H9 (cell line): ENCODE measurements around the gene PPIF. TPM values are rescaled to one million over a fixed set of nuclear protein-coding genes. Genes with fewer than 3 reads are reported as not detected.

Experiments
- DNase-seq: peaks from one replicate; pipeline ENCODE4 v3.0.0-alpha.2; 2017
- H2AFZ ChIP-seq: one replicate; pipeline ENCODE4 v1.6.1; 2013; ENCODE audit warnings: mild to moderate bottlenecking, low read length, control low read depth, moderate library complexity
- H2AK5ac ChIP-seq: 2 replicates; pipeline ENCODE4 v1.6.1; 2013; ENCODE audit warnings: low read length, control low read depth, mixed read lengths; ENCODE audit not compliant: insufficient read length
- H2BK120ac ChIP-seq: one replicate; pipeline ENCODE4 v1.6.1; 2013; ENCODE audit warnings: low read depth, mild to moderate bottlenecking, low read length, control low read depth, inconsistent platforms; ENCODE audit not compliant: poor library complexity, severe bottlenecking
- H2BK12ac ChIP-seq: 2 replicates; pipeline ENCODE4 v1.6.1; 2013; ENCODE audit warnings: low read length, control low read depth, mixed read lengths, low read depth; ENCODE audit not compliant: insufficient read length
- H2BK15ac ChIP-seq: 2 replicates; pipeline ENCODE4 v1.6.1; 2013; ENCODE audit warnings: low read depth, low read length, control low read depth
- H2BK20ac ChIP-seq: one replicate; pipeline ENCODE4 v1.6.1; 2013; ENCODE audit warnings: low read depth, mild to moderate bottlenecking, low read length, control low read depth, inconsistent platforms; ENCODE audit not compliant: poor library complexity, severe bottlenecking
- H2BK5ac ChIP-seq: 2 replicates; pipeline ENCODE4 v1.6.1; 2013; ENCODE audit warnings: low read length, control low read depth, mixed read lengths; ENCODE audit not compliant: insufficient read length
- H3K14ac ChIP-seq: 2 replicates; pipeline ENCODE4 v1.6.1; 2013; ENCODE audit warnings: low read length, control low read depth; ENCODE audit not compliant: insufficient read depth
- H3K18ac ChIP-seq: 2 replicates; pipeline ENCODE4 v1.6.1; 2013; ENCODE audit warnings: low read depth, mild to moderate bottlenecking, mixed read lengths, low read length, control low read depth; ENCODE audit not compliant: insufficient read length
- H3K23ac ChIP-seq: 2 replicates; pipeline ENCODE4 v1.6.1; 2013; ENCODE audit warnings: low read length, control low read depth, mixed read lengths, low read depth; ENCODE audit not compliant: insufficient read length
- H3K23me2 ChIP-seq: 2 replicates; pipeline ENCODE4 v1.6.1; 2013; ENCODE audit warnings: low read depth, mild to moderate bottlenecking, mixed read lengths, low read length, control low read depth; ENCODE audit not compliant: insufficient read length, poor library complexity, severe bottlenecking
- H3K27ac ChIP-seq: 2 replicates; pipeline ENCODE4 v1.5.1; 2013; ENCODE audit warnings: low read length, control low read depth, mixed read lengths, low read depth; ENCODE audit not compliant: insufficient read length
- H3K27me3 ChIP-seq: 2 replicates; pipeline ENCODE4 v1.6.1; 2013; ENCODE audit warnings: low read length, control low read depth, inconsistent platforms; ENCODE audit not compliant: insufficient read depth
- H3K4ac ChIP-seq: 2 replicates; pipeline ENCODE4 v1.6.1; 2013; ENCODE audit warnings: low read depth, mild to moderate bottlenecking, control low read depth, inconsistent platforms, low read length, moderate library complexity
- H3K4me1 ChIP-seq: 2 replicates; pipeline ENCODE4 v1.6.1; 2013; ENCODE audit warnings: low read length, control low read depth, inconsistent platforms; ENCODE audit not compliant: insufficient read depth
- H3K4me2 ChIP-seq: 2 replicates; pipeline ENCODE4 v1.6.1; 2013; ENCODE audit warnings: low read length, control low read depth, mixed read lengths; ENCODE audit not compliant: insufficient read length, insufficient read depth
- H3K56ac ChIP-seq: 2 replicates; pipeline ENCODE4 v1.6.1; 2013; ENCODE audit warnings: low read depth, mild to moderate bottlenecking, mixed read lengths, low read length, control low read depth; ENCODE audit not compliant: insufficient read length
- H3K79me1 ChIP-seq: 2 replicates; pipeline ENCODE4 v1.6.1; 2013; ENCODE audit warnings: low read depth, mild to moderate bottlenecking, moderate library complexity, low read length, control low read depth, inconsistent platforms; ENCODE audit not compliant: insufficient read depth, poor library complexity, severe bottlenecking
- H3K79me2 ChIP-seq: 2 replicates; pipeline ENCODE4 v1.6.1; 2013; ENCODE audit warnings: low read length, control low read depth, inconsistent platforms; ENCODE audit not compliant: insufficient read depth
- H3K9ac ChIP-seq: 2 replicates; pipeline ENCODE4 v1.6.1; 2013; ENCODE audit warnings: low read length, control low read depth, mixed read lengths; ENCODE audit not compliant: insufficient read length; ENCODE audit errors: extremely low read depth
- H3K9me3 ChIP-seq: one replicate; pipeline ENCODE4 v1.6.1; 2013; ENCODE audit warnings: low read depth, low read length, inconsistent platforms; ENCODE audit not compliant: control insufficient read depth
- H3T11ph ChIP-seq: one replicate; pipeline ENCODE4 v1.6.1; 2013; ENCODE audit warnings: mild to moderate bottlenecking, low read length, control low read depth, inconsistent platforms
- H4K20me1 ChIP-seq: one replicate; pipeline ENCODE4 v1.6.1; 2013; ENCODE audit not compliant: control insufficient read depth, insufficient read length, insufficient read depth
- H4K5ac ChIP-seq: 2 replicates; pipeline ENCODE4 v1.6.1; 2013; ENCODE audit warnings: low read depth, mild to moderate bottlenecking, mixed read lengths, low read length, control low read depth; ENCODE audit not compliant: insufficient read length
- H4K8ac ChIP-seq: replicated peaks from 2 replicates; pipeline ENCODE4 v1.6.1; 2013; ENCODE audit warnings: low read length, control low read depth, mixed read lengths, low read depth; ENCODE audit not compliant: insufficient read length
- H4K91ac ChIP-seq: 2 replicates; pipeline ENCODE4 v1.6.1; 2013; ENCODE audit warnings: low read depth, mild to moderate bottlenecking, moderate library complexity, mixed read lengths, low read length, control low read depth; ENCODE audit not compliant: insufficient read length
- H3K27ac Mint-ChIP-seq, 3 experiments: 2 replicates in 2 of 3; 3 replicates in 1 of 3; pipeline ENCODE4 v1.8.0; 2020 to 2021; ENCODE audit warnings: mixed read lengths in 3 of 3, mild to moderate bottlenecking in 1 of 3, moderate library complexity in 1 of 3
- H3K27me3 Mint-ChIP-seq: 2 replicates; pipeline ENCODE4 v1.8.0; 2021; ENCODE audit warnings: low read depth, mild to moderate bottlenecking, moderate library complexity, mixed read lengths
- H3K36me3 Mint-ChIP-seq, 3 experiments: 2 replicates in 2 of 3; 3 replicates in 1 of 3; pipeline ENCODE4 v1.8.0; 2020 to 2021; ENCODE audit warnings: low read depth in 3 of 3, mixed read lengths in 3 of 3; ENCODE audit not compliant: insufficient read depth in 1 of 3
- H3K4me1 Mint-ChIP-seq, 2 experiments: 2 replicates each; pipeline ENCODE4 v1.8.0; 2020; ENCODE audit warnings: mixed read lengths in 2 of 2
- H3K4me3 Mint-ChIP-seq, 2 experiments: 2 replicates in 1 of 2; 3 replicates in 1 of 2; pipeline ENCODE4 v1.8.0; 2020 to 2021; ENCODE audit warnings: mild to moderate bottlenecking in 2 of 2, mixed read lengths in 2 of 2, moderate library complexity in 1 of 2
- H3K9me3 Mint-ChIP-seq, 2 experiments: 2 replicates in 1 of 2; 3 replicates in 1 of 2; pipeline ENCODE4 v1.8.0; 2020; ENCODE audit warnings: mild to moderate bottlenecking in 2 of 2, mixed read lengths in 2 of 2, moderate library complexity in 1 of 2
- WGBS: extraction: QIAGEN DNeasy Blood & Tissue Kit; methylation state at CpG from one replicate; pipeline ENCODE4 v1.1.7; 2013; ENCODE audit warnings: missing lambda C conversion rate, low lambda C conversion rate, mixed read lengths; ENCODE audit not compliant: insufficient read length; ENCODE audit errors: extremely low coverage; 5-methylcytosine and 5-hydroxymethylcytosine counted together
- total RNA-seq: library from RNA; stranded (reverse); gene quantifications from 2 replicates; pipeline ENCODE4 v1.2.1, GENCODE V29; 2021
- TF ChIP-seq, protein P1 (sequence below): fragments of 200-600 bp; sonication (generic); conservative IDR thresholded peaks from 3 replicates; pipeline ENCODE4 v1.8.0; 2021; ENCODE audit warnings: antibody characterized with exemption, mild to moderate bottlenecking

The PPIF gene
- total RNA-seq, 1 experiment from 2014 or later = 79.7 TPM

GRCh38 chr10:79404690-79405131 is 57.4 kb downstream of the PPIF start:
- Histone ChIP-seq H4K91ac (no peak overlapping the region), H3K23me2 (peaks cover 3% of the 10 kb centered on the region), H4K20me1 (no peaks in the 10 kb centered on the region), H2BK15ac (no peak overlapping the region), H3K4me2 (peak overlapping the region; percentile 44), H4K8ac (no peak overlapping the region), H3K9ac (no peak overlapping the region), H4K5ac (no peak overlapping the region), H2AFZ (no peak overlapping the region), H2BK5ac (no peak overlapping the region), H2BK120ac (no peak overlapping the region), H2AK5ac (no peak overlapping the region), H3K14ac (no peak overlapping the region), H3K18ac (no peak overlapping the region), H3K23ac (no peak overlapping the region), H2BK20ac (no peak overlapping the region), H3K79me1 (no peaks in the 10 kb centered on the region), H3K79me2 (no peaks in the 10 kb centered on the region), H3K4ac (no peak overlapping the region), H3T11ph (no peak overlapping the region), H3K4me1 (peaks cover 6% of the 10 kb centered on the region; the same call in 1 of the 2 replicates), H3K56ac (no peak overlapping the region), H2BK12ac (no peak overlapping the region), H3K27me3 (no peaks in the 10 kb centered on the region), H3K27ac (no peak overlapping the region), H3K9me3 (no peaks in the 10 kb centered on the region)
- WGBS = no CpG with 5 or more reads among the region's 5 CpGs
- H3K27ac Mint-ChIP-seq = 0 out of 7 replicates have a peak overlapping the region, but pooled peaks of 1 of the 3 experiments have one; percentile 56
- TF ChIP-seq, protein P1, sequence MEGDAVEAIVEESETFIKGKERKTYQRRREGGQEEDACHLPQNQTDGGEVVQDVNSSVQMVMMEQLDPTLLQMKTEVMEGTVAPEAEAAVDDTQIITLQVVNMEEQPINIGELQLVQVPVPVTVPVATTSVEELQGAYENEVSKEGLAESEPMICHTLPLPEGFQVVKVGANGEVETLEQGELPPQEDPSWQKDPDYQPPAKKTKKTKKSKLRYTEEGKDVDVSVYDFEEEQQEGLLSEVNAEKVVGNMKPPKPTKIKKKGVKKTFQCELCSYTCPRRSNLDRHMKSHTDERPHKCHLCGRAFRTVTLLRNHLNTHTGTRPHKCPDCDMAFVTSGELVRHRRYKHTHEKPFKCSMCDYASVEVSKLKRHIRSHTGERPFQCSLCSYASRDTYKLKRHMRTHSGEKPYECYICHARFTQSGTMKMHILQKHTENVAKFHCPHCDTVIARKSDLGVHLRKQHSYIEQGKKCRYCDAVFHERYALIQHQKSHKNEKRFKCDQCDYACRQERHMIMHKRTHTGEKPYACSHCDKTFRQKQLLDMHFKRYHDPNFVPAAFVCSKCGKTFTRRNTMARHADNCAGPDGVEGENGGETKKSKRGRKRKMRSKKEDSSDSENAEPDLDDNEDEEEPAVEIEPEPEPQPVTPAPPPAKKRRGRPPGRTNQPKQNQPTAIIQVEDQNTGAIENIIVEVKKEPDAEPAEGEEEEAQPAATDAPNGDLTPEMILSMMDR = no peak
- peaks cover 1% of the 10 kb centered on the region; the same call in 1 of the 2 replicates for H3K27me3 Mint-ChIP-seq
- no peaks in the 10 kb centered on the region for H3K36me3 Mint-ChIP-seq
- peaks cover 31 to 37% of the 10 kb centered on the region in 2 experiments for H3K4me1 Mint-ChIP-seq
- no peak for DNase-seq
- H3K9me3 Mint-ChIP-seq = no peaks in the 10 kb centered on the region
- H3K4me3 Mint-ChIP-seq = peak overlapping the region in 1 of 2 experiments; percentile 73; a peak in 2 of 5 replicates

Other genes starting within 250 kb of the PPIF start
- 3.5 and 3.8 TPM in 2 replicates for gene ZCCHC24, start 98.2 kb downstream of the PPIF start, total RNA-seq
- 0.35 and 0.39 TPM in 2 replicates for gene EIF5AL1, start 165.1 kb downstream of the PPIF start, total RNA-seq
- gene SFTPA2, start 212.9 kb downstream of the PPIF start, total RNA-seq = not detected in 2 replicates